CD4-positive, CD25-positive, alpha-beta regulatory T cell (primary cell): Measurements from ENCODE around the gene ATP5PD. TPM values are rescaled to one million over a fixed set of nuclear protein-coding genes. Genes with fewer than 3 reads are reported as not detected.

Experiments used
- ATAC-seq, 2 donors: fragments of 150-1000 bp; cut with Tn5 transposase; one replicate each; pipeline ENCODE4 v1.10.0; 2021; ENCODE audit warnings: low read depth in 2 of 2, moderate number of reproducible peaks in 2 of 2, moderate library complexity in 1 of 2
- DNase-seq, 3 donors: peaks; one replicate each; pipeline versions ENCODE4 v3.0.0 to v3.0.0-alpha.2; 2012 to 2022; ENCODE audit warnings: mixed read lengths in 1 of 3
- H3K27ac ChIP-seq: one replicate; pipeline ENCODE4 v1.7.0; 2013; ENCODE audit warnings: mild to moderate bottlenecking, low read length; ENCODE audit not compliant: insufficient read depth, poor library complexity, severe bottlenecking
- H3K27me3 ChIP-seq: one replicate; pipeline ENCODE4 v1.7.0; 2013; ENCODE audit warnings: low read length; ENCODE audit not compliant: control insufficient read depth, insufficient read depth
- H3K36me3 ChIP-seq: one replicate; pipeline ENCODE4 v1.7.0; 2013; ENCODE audit warnings: mild to moderate bottlenecking, low read length, moderate library complexity; ENCODE audit not compliant: control insufficient read depth, insufficient read depth
- H3K4me1 ChIP-seq: 2 replicates; pipeline ENCODE4 v1.7.0; 2013; ENCODE audit warnings: mild to moderate bottlenecking, low read length; ENCODE audit not compliant: insufficient read depth, control insufficient read depth, poor library complexity, severe bottlenecking
- H3K4me3 ChIP-seq: one replicate; pipeline ENCODE4 v1.7.0; 2013; ENCODE audit warnings: low read depth, mild to moderate bottlenecking, low read length, moderate library complexity
- H3K9me3 ChIP-seq, 2 experiments: 1 replicate in 1 of 2; 2 replicates in 1 of 2; pipeline ENCODE4 v1.7.0; 2013; ENCODE audit warnings: low read length in 2 of 2, mild to moderate bottlenecking in 1 of 2, moderate library complexity in 1 of 2; ENCODE audit not compliant: control insufficient read depth in 2 of 2
- H3K27ac Mint-ChIP-seq, 3 donors: one replicate each; pipeline ENCODE4 v1.8.0; 2020 to 2022; ENCODE audit warnings: mild to moderate bottlenecking in 3 of 3, mixed read lengths in 3 of 3, moderate library complexity in 2 of 3
- H3K27me3 Mint-ChIP-seq: one replicate; pipeline ENCODE4 v1.8.0; 2022; ENCODE audit warnings: mild to moderate bottlenecking, mixed read lengths
- H3K36me3 Mint-ChIP-seq: one replicate; pipeline ENCODE4 v1.8.0; 2020; ENCODE audit warnings: mixed read lengths
- H3K4me1 Mint-ChIP-seq, 4 donors: one replicate each; pipeline ENCODE4 v1.8.0; 2020 to 2022; ENCODE audit warnings: mixed read lengths in 4 of 4, mild to moderate bottlenecking in 1 of 4
- H3K4me3 Mint-ChIP-seq, 4 donors: one replicate each; pipeline ENCODE4 v1.8.0; 2020 to 2022; ENCODE audit warnings: mild to moderate bottlenecking in 4 of 4, mixed read lengths in 4 of 4, moderate library complexity in 3 of 4
- H3K9me3 Mint-ChIP-seq, 7 donors: one replicate each; pipeline ENCODE4 v1.8.0; 2020 to 2022; ENCODE audit warnings: mixed read lengths in 7 of 7, mild to moderate bottlenecking in 3 of 7, moderate library complexity in 2 of 7
- polyA plus RNA-seq, 4 donors: library from polyadenylated mRNA; unstranded; fragments of 300-500 nt; fragmentation: Illumina TruSeq; gene quantifications; one replicate each; pipeline ENCODE4 v1.2.3, GENCODE V29; 2021
- total RNA-seq: library from RNA; stranded (reverse); gene quantifications from one replicate; pipeline ENCODE4 v1.2.3, GENCODE V29; 2022

ATP5PD gene
- total and polyA plus RNA-seq, 5 donors from 2014 or later = 139 to 536 (median 447) TPM

DNA sequence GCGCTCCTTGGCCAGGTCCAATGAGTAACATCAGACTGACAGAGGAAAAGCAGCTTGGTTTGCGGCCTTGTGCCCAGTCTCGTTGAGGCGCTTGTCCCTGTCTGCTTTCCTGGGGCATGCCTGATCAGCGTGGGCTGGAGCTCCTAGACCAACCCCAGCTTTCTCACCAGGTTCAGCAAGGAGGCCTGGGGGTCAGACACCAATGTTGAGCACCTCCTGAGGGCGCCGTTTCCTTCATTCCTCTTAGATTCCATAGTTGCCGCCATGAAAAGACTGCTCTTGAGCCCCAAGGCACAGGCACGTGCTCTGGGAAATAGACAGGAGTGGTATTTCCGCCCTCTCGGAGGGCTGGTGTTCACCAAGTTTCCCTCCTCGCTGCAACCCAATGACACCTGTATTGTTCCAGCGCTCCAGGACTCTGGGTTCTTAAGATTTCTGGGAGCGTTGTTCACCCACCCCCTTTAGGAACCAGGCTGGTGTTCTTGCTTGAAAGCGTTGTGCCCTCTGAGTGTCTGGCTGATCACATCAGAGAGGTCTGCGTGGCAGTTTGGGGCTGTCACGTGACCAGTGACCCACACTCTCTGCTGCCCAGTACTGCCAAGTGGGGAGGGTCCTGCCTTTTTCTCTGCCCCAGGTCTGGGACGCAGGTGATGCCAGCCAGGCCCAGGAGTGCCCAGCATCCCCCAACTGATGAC lies 18.2 kb upstream of the ATP5PD start:
- Mint-ChIP-seq H3K4me1 (peaks cover 0 to 27% (median 13%) of the 10 kb centered on the region in 4 donors), H3K4me3 (no peak overlapping the region), H3K27ac (peak overlapping the region in 1 of 3 donors; percentile 73), H3K36me3 (peaks cover 11% of the 10 kb centered on the region), H3K27me3 (no peaks in the 10 kb centered on the region), H3K9me3 (no peaks in the 10 kb centered on the region)
- H3K27ac ChIP-seq = no peak overlapping the region
- peaks cover 6% of the 10 kb centered on the region for H3K4me1 ChIP-seq
- ATAC-seq = no peak
- H3K27me3 ChIP-seq = no peaks in the 10 kb centered on the region
- H3K4me3 ChIP-seq = no peak overlapping the region
- no peaks in the 10 kb centered on the region for H3K9me3 ChIP-seq
- peaks cover 46% of the 10 kb centered on the region for H3K36me3 ChIP-seq
- DNase-seq = no peak

DNA sequence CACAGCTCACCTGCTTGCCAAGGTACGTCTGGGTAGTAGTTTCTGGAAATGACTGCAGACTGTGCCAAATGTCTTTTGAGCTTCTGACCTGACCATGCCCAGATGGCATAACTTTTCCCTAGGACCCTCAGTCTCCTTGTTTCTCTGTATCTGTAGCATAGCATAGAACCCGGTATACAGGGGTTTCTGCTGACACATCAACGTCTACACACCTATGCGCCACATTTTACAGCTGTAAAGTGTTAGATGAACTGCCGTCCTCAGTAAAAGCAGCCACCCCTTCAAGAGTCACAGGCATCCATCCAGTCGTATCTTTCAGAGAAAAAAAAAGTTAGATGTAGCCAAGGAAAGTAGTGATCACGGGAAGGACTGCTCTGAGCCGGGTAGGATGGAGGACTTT lies 17.7 kb upstream of the ATP5PD start:
- Mint-ChIP-seq H3K27ac (peak overlapping the region in 1 of 3 donors; percentile 73), H3K4me1 (peaks cover 0 to 27% (median 13%) of the 10 kb centered on the region in 4 donors), H3K36me3 (peaks cover 16% of the 10 kb centered on the region), H3K4me3 (no peak overlapping the region), H3K9me3 (no peaks in the 10 kb centered on the region), H3K27me3 (no peaks in the 10 kb centered on the region)
- no peaks in the 10 kb centered on the region for H3K9me3 ChIP-seq
- ATAC-seq = no peak
- H3K36me3 ChIP-seq = peaks cover 51% of the 10 kb centered on the region
- H3K27me3 ChIP-seq = no peaks in the 10 kb centered on the region
- DNase-seq = no peak
- no peak overlapping the region for H3K4me3 ChIP-seq
- peaks cover 6% of the 10 kb centered on the region for H3K4me1 ChIP-seq
- H3K27ac ChIP-seq = no peak overlapping the region

DNA sequence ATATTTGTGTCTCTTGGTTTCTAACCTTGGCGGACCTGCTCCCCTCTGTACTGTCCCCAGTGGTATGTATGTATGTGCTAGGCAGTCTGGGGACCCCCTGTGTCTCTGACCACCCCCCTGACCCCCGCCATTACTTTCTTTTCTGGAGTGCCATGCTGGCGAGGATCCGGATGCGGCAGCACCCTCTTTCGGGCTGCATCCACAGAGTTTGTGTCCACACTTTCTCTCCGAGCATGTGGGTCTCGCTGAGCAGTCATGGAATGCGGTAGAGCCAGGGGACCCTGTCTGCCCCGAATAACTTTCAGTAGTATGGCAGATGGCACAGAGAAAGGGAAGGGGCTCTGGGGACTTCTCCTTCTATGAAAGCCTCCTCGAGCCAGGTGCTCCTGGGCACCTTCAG lies 17.3 kb upstream of the ATP5PD start:
- no peak for DNase-seq
- H3K4me1 Mint-ChIP-seq = peaks cover 0 to 27% (median 13%) of the 10 kb centered on the region in 4 donors
- no peak overlapping the region for H3K27ac ChIP-seq
- H3K27ac Mint-ChIP-seq = no peak overlapping the region
- ATAC-seq = no peak
- no peaks in the 10 kb centered on the region for H3K9me3 Mint-ChIP-seq
- H3K27me3 ChIP-seq = no peaks in the 10 kb centered on the region
- no peak overlapping the region for H3K4me3 Mint-ChIP-seq
- H3K36me3 ChIP-seq = peaks cover 55% of the 10 kb centered on the region
- H3K4me3 ChIP-seq = no peak overlapping the region
- H3K27me3 Mint-ChIP-seq = no peaks in the 10 kb centered on the region
- H3K36me3 Mint-ChIP-seq = peaks cover 19% of the 10 kb centered on the region
- no peaks in the 10 kb centered on the region for H3K9me3 ChIP-seq
- peaks cover 6% of the 10 kb centered on the region for H3K4me1 ChIP-seq

DNA sequence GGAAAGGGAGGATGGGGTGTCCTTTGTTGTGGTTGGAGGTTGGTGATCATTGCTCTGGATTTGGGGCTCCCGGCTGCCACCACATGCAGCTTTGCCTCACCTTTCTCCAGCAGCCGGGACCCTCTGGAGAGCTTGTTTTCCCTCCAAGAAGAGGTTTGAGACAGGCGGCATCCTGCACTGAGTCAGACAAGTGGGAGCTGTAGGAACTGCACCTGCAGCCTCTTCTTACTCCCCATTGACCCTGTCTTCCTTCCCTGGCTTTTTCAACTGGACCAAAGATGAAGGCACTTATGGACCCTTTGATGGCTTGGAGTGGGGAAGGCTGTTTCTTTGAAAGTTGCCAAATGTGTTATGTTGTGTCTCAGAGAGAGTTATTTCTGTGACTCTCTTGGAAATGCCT lies 16.9 kb upstream of the ATP5PD start:
- peaks cover 6% of the 10 kb centered on the region for H3K4me1 ChIP-seq
- Mint-ChIP-seq H3K4me1 (peaks cover 0 to 24% (median 11%) of the 10 kb centered on the region in 4 donors), H3K36me3 (peaks cover 19% of the 10 kb centered on the region), H3K27me3 (no peaks in the 10 kb centered on the region), H3K9me3 (no peaks in the 10 kb centered on the region), H3K27ac (no peak overlapping the region), H3K4me3 (no peak overlapping the region)
- no peak overlapping the region for H3K27ac ChIP-seq
- no peak for DNase-seq
- H3K4me3 ChIP-seq = no peak overlapping the region
- H3K27me3 ChIP-seq = no peaks in the 10 kb centered on the region
- H3K36me3 ChIP-seq = peaks cover 56% of the 10 kb centered on the region
- no peaks in the 10 kb centered on the region for H3K9me3 ChIP-seq
- no peak for ATAC-seq

- Histone ChIP-seq H3K9me3 (no peaks in the 10 kb centered on the region), H3K36me3 (peaks cover 56% of the 10 kb centered on the region), H3K4me1 (peaks cover 6% of the 10 kb centered on the region), H3K27ac (no peak overlapping the region), H3K27me3 (no peaks in the 10 kb centered on the region), H3K4me3 (no peak overlapping the region)
- Mint-ChIP-seq H3K9me3 (no peaks in the 10 kb centered on the region), H3K4me1 (peaks cover 0 to 22% (median 10%) of the 10 kb centered on the region in 4 donors), H3K36me3 (peaks cover 19% of the 10 kb centered on the region), H3K27me3 (no peaks in the 10 kb centered on the region), H3K27ac (peak overlapping the region in 1 of 3 donors; percentile 14), H3K4me3 (no peak overlapping the region)
- no peak for DNase-seq
- no peak for ATAC-seq
Measured at GRCh38 chr17:75063201-75063600, 16.4 kb upstream of the ATP5PD start.

DNA sequence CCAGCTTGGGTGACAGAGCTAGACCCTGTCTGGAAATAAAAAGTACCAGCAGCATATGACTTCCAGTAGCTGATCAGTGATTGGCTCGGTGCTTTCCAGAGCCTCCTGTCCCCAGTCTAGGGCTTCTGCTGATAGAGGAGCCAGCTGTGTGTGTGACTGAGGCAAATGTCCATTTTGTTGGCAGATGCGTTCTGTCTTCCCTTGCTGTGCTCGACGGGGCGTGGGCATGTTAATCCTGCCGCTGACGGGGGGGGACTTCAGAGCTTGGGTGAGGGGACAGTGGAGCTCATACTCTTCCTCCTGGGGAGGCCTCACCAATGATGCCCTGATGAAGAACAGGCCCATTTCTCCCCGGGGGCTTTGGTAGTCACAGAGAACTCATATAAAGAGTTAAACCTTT lies 14.8 kb upstream of the ATP5PD start:
- Histone ChIP-seq H3K27ac (no peak overlapping the region), H3K4me3 (no peak overlapping the region), H3K9me3 (no peaks in the 10 kb centered on the region), H3K36me3 (peaks cover 56% of the 10 kb centered on the region), H3K27me3 (no peaks in the 10 kb centered on the region), H3K4me1 (no peaks in the 10 kb centered on the region)
- peaks cover 0 to 17% (median 5%) of the 10 kb centered on the region in 4 donors for H3K4me1 Mint-ChIP-seq
- no peaks in the 10 kb centered on the region for H3K9me3 Mint-ChIP-seq
- ATAC-seq (no peak), DNase-seq (no peak)
- peak overlapping the region in 2 of 3 donors; percentile 67 to 69 for H3K27ac Mint-ChIP-seq
- no peaks in the 10 kb centered on the region for H3K27me3 Mint-ChIP-seq
- H3K4me3 Mint-ChIP-seq = no peak overlapping the region
- peaks cover 20% of the 10 kb centered on the region for H3K36me3 Mint-ChIP-seq

GRCh38 chr17:75061055-75061438 lies 14.3 kb upstream of the ATP5PD start:
- no peaks in the 10 kb centered on the region for H3K27me3 ChIP-seq
- no peaks in the 10 kb centered on the region for H3K9me3 ChIP-seq
- peaks cover 56% of the 10 kb centered on the region for H3K36me3 ChIP-seq
- Mint-ChIP-seq H3K9me3 (no peaks in the 10 kb centered on the region), H3K27me3 (no peaks in the 10 kb centered on the region), H3K4me3 (no peak overlapping the region), H3K4me1 (peaks cover 3 to 12% (median 7%) of the 10 kb centered on the region in 4 donors), H3K27ac (no peak overlapping the region), H3K36me3 (peaks cover 26% of the 10 kb centered on the region)
- H3K4me3 ChIP-seq = no peak overlapping the region
- no peak for ATAC-seq
- no peak overlapping the region for H3K27ac ChIP-seq
- H3K4me1 ChIP-seq = no peaks in the 10 kb centered on the region
- DNase-seq = no peak

DNA sequence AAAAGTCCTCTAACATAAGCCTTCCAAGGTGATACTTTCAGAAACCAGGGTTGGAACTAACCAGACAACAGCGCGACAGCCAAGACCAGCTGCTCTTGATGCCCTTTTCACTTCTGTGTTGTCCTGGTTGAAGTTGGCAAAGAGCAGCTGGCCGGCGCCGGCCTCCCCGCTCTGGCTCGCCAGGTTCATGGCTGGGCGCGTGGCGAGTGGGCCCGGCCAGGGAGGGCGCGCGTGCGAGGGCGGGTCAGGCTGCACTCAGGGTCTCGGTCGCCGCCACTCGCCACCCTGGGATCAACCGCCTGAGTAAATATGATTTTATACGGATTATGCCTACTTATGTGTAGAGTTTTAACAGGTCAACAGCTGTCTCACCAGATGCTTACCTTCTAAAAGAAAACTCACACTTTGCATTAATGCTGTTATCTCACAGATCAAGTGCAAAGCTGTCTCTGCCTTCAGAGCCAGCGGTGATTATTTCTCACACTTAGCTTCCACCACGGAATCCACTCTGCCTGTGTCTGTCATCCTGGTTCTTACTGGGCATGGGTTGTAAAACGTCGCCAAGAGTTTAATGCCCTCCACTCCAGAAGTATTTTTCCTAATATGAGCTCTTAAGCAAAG lies 13.8 kb upstream of the ATP5PD start:
- H3K9me3 Mint-ChIP-seq = no peaks in the 10 kb centered on the region
- no peaks in the 10 kb centered on the region for H3K27me3 Mint-ChIP-seq
- Histone ChIP-seq H3K36me3 (peaks cover 56% of the 10 kb centered on the region), H3K27me3 (no peaks in the 10 kb centered on the region), H3K27ac (no peak overlapping the region), H3K4me1 (no peaks in the 10 kb centered on the region), H3K4me3 (no peak overlapping the region), H3K9me3 (no peaks in the 10 kb centered on the region)
- ATAC-seq (no peak), DNase-seq (no peak)
- H3K27ac Mint-ChIP-seq = peak overlapping the region in 1 of 3 donors; percentile 75
- peaks cover 4 to 10% (median 7%) of the 10 kb centered on the region in 4 donors for H3K4me1 Mint-ChIP-seq
- no peak overlapping the region for H3K4me3 Mint-ChIP-seq
- H3K36me3 Mint-ChIP-seq = peaks cover 26% of the 10 kb centered on the region
